D721Med (cell line): ENCODE measurements around the gene ZBED1.
"Not testable (repeated sequence)": the region's sequence is repeated elsewhere in the genome, so short reads cannot be mapped to it uniquely, and the experiment has no call there.

Source experiments
- DNase-seq: peaks from one replicate; pipeline ENCODE4 v3.0.0; 2011; ENCODE audit warnings: low spot score; ENCODE audit not compliant: insufficient read length
- FAIRE-seq: peaks from 2 replicates; lab custom pipeline; 2011; peaks lifted over from hg19 to GRCh38; lab: Jason Lieb, UNC
- CTCF ChIP-seq: IDR thresholded peaks from 2 replicates; pipeline ENCODE4 v1.5.1; 2012; ENCODE audit warnings: mild to moderate bottlenecking, control low read depth; ENCODE audit not compliant: insufficient read depth; ENCODE audit errors: missing control alignments

ZBED1 gene

GRCh38 chrX:2533424-2533823, 32.6 kb upstream of the ZBED1 start:
- TF ChIP-seq CTCF: no peak
- no peak for FAIRE-seq

DNA sequence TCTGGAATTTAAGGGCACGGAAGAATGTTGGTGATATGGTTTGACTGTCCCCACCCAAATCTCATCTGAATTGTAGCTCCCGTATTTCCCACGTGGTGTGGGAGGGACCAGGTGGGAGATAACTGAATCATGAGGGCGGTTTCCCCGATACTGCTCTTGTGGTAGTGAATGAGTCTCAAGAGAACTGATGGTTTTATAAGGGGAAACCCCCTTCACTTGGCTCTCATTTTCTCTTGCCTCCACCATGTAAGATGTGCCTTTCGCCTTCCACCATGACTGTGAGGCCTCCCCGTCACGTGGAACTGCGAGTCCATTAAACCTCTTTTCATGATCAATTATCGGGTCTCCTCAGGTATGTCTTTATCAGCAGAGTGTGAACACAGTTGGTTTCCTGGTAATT, 25.6 kb upstream of the ZBED1 start:
- FAIRE-seq (no peak), DNase-seq (no peak)
- no peak for TF ChIP-seq CTCF

More at GRCh38 chrX:2533424-2533823, 32.6 kb upstream of the ZBED1 start:
- DNase-seq: no peak

GRCh38 chrX:2523911-2524310, 23.1 kb upstream of the ZBED1 start:
- no peak for FAIRE-seq

GRCh38 chrX:2521927-2522386, 21.2 kb upstream of the ZBED1 start:
- DNase-seq (no peak), FAIRE-seq (no peak)
- TF ChIP-seq CTCF: no peak

More at GRCh38 chrX:2523911-2524310, 23.1 kb upstream of the ZBED1 start:
- no peak for TF ChIP-seq CTCF
- no peak for DNase-seq

- DNase-seq: no peak
- TF ChIP-seq CTCF: no peak
- no peak for FAIRE-seq
Observed at GRCh38 chrX:2521092-2521926, 20.5 kb upstream of the ZBED1 start.

DNA sequence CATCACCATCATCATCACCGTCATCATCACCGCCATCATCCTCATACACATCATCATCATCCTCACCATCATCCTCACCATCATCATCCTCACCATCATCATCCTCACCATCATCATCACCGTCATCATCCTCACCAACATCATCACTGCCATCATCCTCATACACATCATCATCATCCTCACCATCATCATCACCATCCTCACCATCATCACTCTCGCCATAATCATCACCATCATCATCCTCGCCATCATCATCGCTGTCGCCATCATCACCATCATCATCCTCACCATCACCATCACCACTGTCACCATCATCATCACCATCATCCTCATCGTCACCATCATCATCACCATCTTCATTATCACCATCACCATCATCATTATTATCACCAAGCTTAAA, 19.8 kb upstream of the ZBED1 start:
- FAIRE-seq: no peak
- TF ChIP-seq CTCF: no peak
- no peak for DNase-seq

GRCh38 chrX:2519638-2520037, 18.9 kb upstream of the ZBED1 start:
- FAIRE-seq, DNase-seq: not testable (repeated sequence)
